Measurements from ENCODE around the gene LMAN1L. TPM values are rescaled to one million over a fixed set of nuclear protein-coding genes. Genes with fewer than 3 reads are reported as not detected.

LMAN1L gene
- total RNA-seq, 1 donor = not detected

GRCh38 chr15:74842581-74843444, 30.2 kb downstream of the LMAN1L start, which contains the start of gene ULK3:
ULK3 (minus strand) TSS chr15:74843156; CDS start chr15:74843105, 51 bp downstream.
- peak; percentile 92 for DNase-seq (ENCODE audit: low read depth)
- TF ChIP-seq CTCF (IDR thresholded peaks at IDR 0.05; ENCODE audit: insufficient read depth, low read depth, low read length) = peak; percentile 50

GRCh38 chr15:74843445-74843828, 30.8 kb downstream of the LMAN1L start:
- peak overlapping the region; percentile 54 for H3K4me3 ChIP-seq (ENCODE audit: low read depth, low read length)
- no peak for DNase-seq (ENCODE audit: low read depth)
- TF ChIP-seq CTCF (IDR thresholded peaks at IDR 0.05; ENCODE audit: insufficient read depth, low read depth, low read length) = no peak

More at GRCh38 chr15:74842581-74843444, 30.2 kb downstream of the LMAN1L start, which contains the start of gene ULK3:
- peak within 1 kb of the TSS; percentile 86 for H3K4me3 ChIP-seq (ENCODE audit: low read depth, low read length)

GRCh38 chr15:74843891-74844299, 31.3 kb downstream of the LMAN1L start:
- no peak for DNase-seq (ENCODE audit: low read depth)
- no peak overlapping the region for H3K4me3 ChIP-seq (ENCODE audit: low read depth, low read length)
- TF ChIP-seq CTCF (IDR thresholded peaks at IDR 0.05; ENCODE audit: insufficient read depth, low read depth, low read length) = no peak

GRCh38 chr15:74844319-74845207, 31.9 kb downstream of the LMAN1L start:
- no peak overlapping the region for H3K4me3 ChIP-seq (ENCODE audit: low read depth, low read length)
- no peak for DNase-seq (ENCODE audit: low read depth)
- no peak for TF ChIP-seq CTCF (IDR thresholded peaks at IDR 0.05; ENCODE audit: insufficient read depth, low read depth, low read length)

GRCh38 chr15:74845208-74845568, 32.6 kb downstream of the LMAN1L start:
- no peak for TF ChIP-seq CTCF (IDR thresholded peaks at IDR 0.05; ENCODE audit: insufficient read depth, low read depth, low read length)

GRCh38 chr15:74845581-74845980, 32.9 kb downstream of the LMAN1L start:
- TF ChIP-seq CTCF (IDR thresholded peaks at IDR 0.05; ENCODE audit: insufficient read depth, low read depth, low read length) = no peak
- H3K4me3 ChIP-seq (ENCODE audit: low read depth, low read length) = no peak overlapping the region
- no peak for DNase-seq (ENCODE audit: low read depth)

More at GRCh38 chr15:74845208-74845568, 32.6 kb downstream of the LMAN1L start:
- H3K4me3 ChIP-seq (ENCODE audit: low read depth, low read length) = no peak overlapping the region
- no peak for DNase-seq (ENCODE audit: low read depth)
